ENCODE measurements around the gene TYMP.
"Not testable (repeated sequence)": the region's sequence is repeated elsewhere in the genome, so short reads cannot be mapped to it uniquely, and the experiment has no call there.

Gene TYMP

GRCh38 chr22:50524676-50525103 is 5.1 kb downstream of the TYMP start:
- DNase-seq (ENCODE audit: low spot score): no peak

GRCh38 chr22:50523806-50524675 is 5.8 kb downstream of the TYMP start:
- no peak for DNase-seq (ENCODE audit: low spot score)

- DNase-seq (ENCODE audit: low spot score): no peak
Observed at GRCh38 chr22:50523458-50523805, 6.4 kb downstream of the TYMP start.

- no peak for DNase-seq (ENCODE audit: low spot score)
Observed at GRCh38 chr22:50522806-50523438, 6.9 kb downstream of the TYMP start.

- no peak for DNase-seq (ENCODE audit: low spot score)
Observed at GRCh38 chr22:50522208-50522805, 7.5 kb downstream of the TYMP start.

- DNase-seq (ENCODE audit: low spot score): no peak
Observed at GRCh38 chr22:50521710-50522109, 8.1 kb downstream of the TYMP start.

GRCh38 chr22:50520826-50521453 is 8.9 kb downstream of the TYMP start:
- DNase-seq (ENCODE audit: low spot score): no peak

- not testable (repeated sequence) for DNase-seq (ENCODE audit: low spot score)
Observed at GRCh38 chr22:50520184-50520583, 9.6 kb downstream of the TYMP start.

- no peak for DNase-seq (ENCODE audit: low spot score)
Observed at GRCh38 chr22:50519151-50519550, 10.7 kb downstream of the TYMP start.

- DNase-seq (ENCODE audit: low spot score): no peak
Observed at GRCh38 chr22:50518606-50519005, 11.2 kb downstream of the TYMP start.

GRCh38 chr22:50517495-50518260 is 12.1 kb downstream of the TYMP start:
- DNase-seq (ENCODE audit: low spot score): no peak

GRCh38 chr22:50516891-50517290 is 12.9 kb downstream of the TYMP start:
- DNase-seq (ENCODE audit: low spot score): no peak

- no peak for DNase-seq (ENCODE audit: low spot score)
Observed at GRCh38 chr22:50516068-50516467, 13.7 kb downstream of the TYMP start.

- DNase-seq (ENCODE audit: low spot score): no peak
Observed at GRCh38 chr22:50513175-50513574, 16.6 kb downstream of the TYMP start.

GRCh38 chr22:50508897-50509296 is 20.9 kb downstream of the TYMP start:
- DNase-seq (ENCODE audit: low spot score): no peak

- peak; percentile 98 for DNase-seq (ENCODE audit: low spot score)
Observed at GRCh38 chr22:50507991-50508884, 21.6 kb downstream of the TYMP start, which contains the start of gene NCAPH2. NCAPH2 (plus strand) TSS chr22:50508224; CDS start chr22:50508338, 114 bp downstream.

GRCh38 chr22:50507421-50507990 is 22.3 kb downstream of the TYMP start, which contains the start of gene LMF2:
LMF2 (minus strand) TSS chr22:50507702; CDS start chr22:50507675, 27 bp downstream.
- no peak for DNase-seq (ENCODE audit: low spot score)

GRCh38 chr22:50506611-50507420 is 23.0 kb downstream of the TYMP start:
- no peak for DNase-seq (ENCODE audit: low spot score)

Data from hematopoietic multipotent progenitor cell treated with erythropoietin and hydrocortisone succinate and interleukin-3 and kit ligand, for 15 days (in vitro differentiated cells).